HL-60 (cell line): ENCODE results near the gene CYP24A1.

Experiments used
- DNase-seq, 2 experiments: peaks; one replicate each; pipeline ENCODE4 v3.0.0-alpha.2; 2010 to 2020; ENCODE audit warnings: low read depth in 1 of 2, low spot score in 1 of 2
- H3K27ac ChIP-seq: fragments of 250-450 bp; sonication (Bioruptor Pico); replicated peaks from 2 replicates; pipeline ENCODE4 v1.5.1; 2020; ENCODE audit warnings: mild to moderate bottlenecking, moderate library complexity
- H3K27me3 ChIP-seq: fragments of 250-450 bp; sonication (Bioruptor Pico); 2 replicates; pipeline ENCODE4 v1.5.1; 2021; ENCODE audit warnings: mild to moderate bottlenecking, moderate library complexity; ENCODE audit not compliant: insufficient read depth, poor library complexity, severe bottlenecking
- H3K4me3 ChIP-seq: replicated peaks from 2 replicates; pipeline ENCODE4 v1.5.1; 2011; ENCODE audit warnings: mild to moderate bottlenecking, control low read depth, low read length; ENCODE audit not compliant: insufficient read depth
- GABPA ChIP-seq: IDR thresholded peaks from 2 replicates; pipeline ENCODE4 v1.6.1; 2012; ENCODE audit warnings: low read depth
- POLR2AphosphoS5 ChIP-seq: IDR thresholded peaks from 2 replicates; pipeline ENCODE4 v1.6.1; 2012; ENCODE audit warnings: low read depth
- REST ChIP-seq: IDR thresholded peaks from 2 replicates; pipeline ENCODE4 v1.6.1; 2012; ENCODE audit warnings: low read depth; ENCODE audit not compliant: insufficient replicate concordance
- SPI1 ChIP-seq: IDR thresholded peaks from 2 replicates; pipeline ENCODE4 v1.6.1; 2012; ENCODE audit warnings: low read depth, mild to moderate bottlenecking, borderline replicate concordance
- TF ChIP-seq, protein P1 (sequence below): IDR thresholded peaks from one replicate; pipeline ENCODE4 v1.5.1; 2011; ENCODE audit warnings: low read length, control low read depth, inconsistent platforms; ENCODE audit not compliant: insufficient read depth

CYP24A1 gene

GRCh38 chr20:54153847-54154246 is 19.9 kb downstream of the CYP24A1 start:
- H3K27ac ChIP-seq, result no peak overlapping the region

DNA sequence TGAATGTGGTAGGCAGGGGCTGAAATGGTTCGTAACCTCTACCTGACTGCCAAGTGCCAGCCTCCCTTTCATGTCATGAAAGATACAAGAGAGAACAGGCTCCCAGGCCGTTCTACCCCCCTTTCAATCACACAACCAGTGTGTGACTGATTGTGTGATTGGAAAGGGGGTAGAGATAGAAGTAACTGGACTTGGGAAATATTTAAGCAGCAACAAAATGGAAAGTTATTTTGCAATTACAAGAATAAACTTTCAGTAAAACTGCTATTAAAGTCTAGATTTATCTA is 20.8 kb downstream of the CYP24A1 start:
- TF ChIP-seq GABPA, result no peak
- TF ChIP-seq REST, result no peak
- TF ChIP-seq, protein P1, sequence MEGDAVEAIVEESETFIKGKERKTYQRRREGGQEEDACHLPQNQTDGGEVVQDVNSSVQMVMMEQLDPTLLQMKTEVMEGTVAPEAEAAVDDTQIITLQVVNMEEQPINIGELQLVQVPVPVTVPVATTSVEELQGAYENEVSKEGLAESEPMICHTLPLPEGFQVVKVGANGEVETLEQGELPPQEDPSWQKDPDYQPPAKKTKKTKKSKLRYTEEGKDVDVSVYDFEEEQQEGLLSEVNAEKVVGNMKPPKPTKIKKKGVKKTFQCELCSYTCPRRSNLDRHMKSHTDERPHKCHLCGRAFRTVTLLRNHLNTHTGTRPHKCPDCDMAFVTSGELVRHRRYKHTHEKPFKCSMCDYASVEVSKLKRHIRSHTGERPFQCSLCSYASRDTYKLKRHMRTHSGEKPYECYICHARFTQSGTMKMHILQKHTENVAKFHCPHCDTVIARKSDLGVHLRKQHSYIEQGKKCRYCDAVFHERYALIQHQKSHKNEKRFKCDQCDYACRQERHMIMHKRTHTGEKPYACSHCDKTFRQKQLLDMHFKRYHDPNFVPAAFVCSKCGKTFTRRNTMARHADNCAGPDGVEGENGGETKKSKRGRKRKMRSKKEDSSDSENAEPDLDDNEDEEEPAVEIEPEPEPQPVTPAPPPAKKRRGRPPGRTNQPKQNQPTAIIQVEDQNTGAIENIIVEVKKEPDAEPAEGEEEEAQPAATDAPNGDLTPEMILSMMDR, result no peak
- no peak for TF ChIP-seq POLR2AphosphoS5
- TF ChIP-seq SPI1, result no peak
- H3K27me3 ChIP-seq, result peaks cover 4% of the 10 kb centered on the region
- no peak overlapping the region for H3K4me3 ChIP-seq
- no peak overlapping the region for H3K27ac ChIP-seq
- no peak for DNase-seq

More at GRCh38 chr20:54153847-54154246, 19.9 kb downstream of the CYP24A1 start:
- TF ChIP-seq, protein P1, result no peak
- TF ChIP-seq SPI1 (no peak), REST (no peak), GABPA (no peak), POLR2AphosphoS5 (no peak)
- Histone ChIP-seq H3K27me3 (peaks cover 5% of the 10 kb centered on the region), H3K4me3 (no peak overlapping the region)
- DNase-seq, result no peak

DNA sequence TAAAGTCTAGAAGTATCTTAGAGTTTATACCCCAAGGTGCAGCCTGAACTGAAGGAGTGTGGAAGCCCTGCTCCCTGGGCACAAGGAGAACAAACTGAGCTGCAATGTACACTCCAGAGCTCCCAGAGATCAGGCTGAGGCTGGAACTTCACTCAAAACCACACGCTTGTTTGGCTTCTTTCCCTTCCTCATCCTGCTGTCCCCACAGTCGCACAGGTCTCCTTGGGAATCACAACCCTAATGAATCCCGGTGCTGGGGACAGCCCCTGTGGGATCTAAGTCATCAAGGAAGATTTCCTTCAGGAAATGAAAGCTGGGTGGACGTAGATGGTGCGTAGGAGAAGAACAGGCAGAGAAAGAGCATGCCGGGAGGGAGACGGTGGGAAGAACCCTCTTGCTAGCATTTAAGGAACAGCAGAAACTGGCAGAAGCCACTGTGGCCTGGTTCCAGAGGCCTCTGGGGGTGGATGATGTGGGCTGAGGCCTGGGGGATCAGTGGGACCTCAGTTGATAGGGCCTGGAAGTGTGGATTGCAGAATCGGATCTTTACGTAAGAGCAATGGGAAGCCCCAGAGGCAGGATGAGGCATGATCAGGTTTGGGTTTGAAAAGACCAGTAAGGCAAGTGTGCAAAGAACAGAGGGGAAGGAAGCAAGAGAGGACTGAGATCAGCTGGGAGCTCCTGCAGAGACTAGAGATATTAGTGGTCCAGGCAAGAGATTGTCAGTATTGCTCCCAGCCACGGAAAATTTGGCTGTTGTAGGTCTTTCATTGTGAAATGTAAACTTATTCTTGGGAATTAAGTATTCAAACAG is 21.4 kb downstream of the CYP24A1 start:
- no peak overlapping the region for H3K4me3 ChIP-seq
- peaks cover 4% of the 10 kb centered on the region for H3K27me3 ChIP-seq
- DNase-seq, result no peak
- TF ChIP-seq REST (no peak), GABPA (no peak), SPI1 (no peak), POLR2AphosphoS5 (no peak)
- TF ChIP-seq, protein P1, result no peak
- H3K27ac ChIP-seq, result no peak overlapping the region
